ENCODE results near the gene RNF32. TPM values are rescaled to one million over a fixed set of nuclear protein-coding genes. Genes with fewer than 3 reads are reported as not detected.
A peak's percentile ranks its signal among the peaks of the same experiment; 100 is the strongest.

The RNF32 gene
- total RNA-seq, 1 experiment from 2014 or later: 0.61 TPM

- Mint-ChIP-seq H3K4me1 (peaks cover 16% of the 10 kb centered on the region), H3K36me3 (peaks cover 13% of the 10 kb centered on the region; the same call in 1 of the 2 replicates), H3K9me3 (no peaks in the 10 kb centered on the region), H3K27ac (peak overlapping the region; percentile 20; the same call in 1 of the 2 replicates), H3K4me3 (no peak overlapping the region), H3K27me3 (ENCODE audit: low read depth) (no peaks in the 10 kb centered on the region)
- TF ChIP-seq, protein P1, sequence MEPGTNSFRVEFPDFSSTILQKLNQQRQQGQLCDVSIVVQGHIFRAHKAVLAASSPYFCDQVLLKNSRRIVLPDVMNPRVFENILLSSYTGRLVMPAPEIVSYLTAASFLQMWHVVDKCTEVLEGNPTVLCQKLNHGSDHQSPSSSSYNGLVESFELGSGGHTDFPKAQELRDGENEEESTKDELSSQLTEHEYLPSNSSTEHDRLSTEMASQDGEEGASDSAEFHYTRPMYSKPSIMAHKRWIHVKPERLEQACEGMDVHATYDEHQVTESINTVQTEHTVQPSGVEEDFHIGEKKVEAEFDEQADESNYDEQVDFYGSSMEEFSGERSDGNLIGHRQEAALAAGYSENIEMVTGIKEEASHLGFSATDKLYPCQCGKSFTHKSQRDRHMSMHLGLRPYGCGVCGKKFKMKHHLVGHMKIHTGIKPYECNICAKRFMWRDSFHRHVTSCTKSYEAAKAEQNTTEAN (CRISPR knock-in tag; IDR thresholded peaks at IDR 0.05): no peak
- TF ChIP-seq STAT6 (CRISPR knock-in tag; conservative IDR thresholded peaks at IDR 0.05; ENCODE audit: low read depth): no peak
- TF ChIP-seq HMGXB4 (CRISPR knock-in tag; IDR thresholded peaks at IDR 0.05): no peak
- TF ChIP-seq HMGA2 (CRISPR knock-in tag; IDR thresholded peaks at IDR 0.05): no peak
- TF ChIP-seq, protein P2, sequence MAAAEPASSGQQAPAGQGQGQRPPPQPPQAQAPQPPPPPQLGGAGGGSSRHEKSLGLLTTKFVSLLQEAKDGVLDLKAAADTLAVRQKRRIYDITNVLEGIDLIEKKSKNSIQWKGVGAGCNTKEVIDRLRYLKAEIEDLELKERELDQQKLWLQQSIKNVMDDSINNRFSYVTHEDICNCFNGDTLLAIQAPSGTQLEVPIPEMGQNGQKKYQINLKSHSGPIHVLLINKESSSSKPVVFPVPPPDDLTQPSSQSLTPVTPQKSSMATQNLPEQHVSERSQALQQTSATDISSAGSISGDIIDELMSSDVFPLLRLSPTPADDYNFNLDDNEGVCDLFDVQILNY (CRISPR knock-in tag; IDR thresholded peaks at IDR 0.05): no peak
- TF ChIP-seq TP53 (CRISPR knock-in tag; IDR thresholded peaks at IDR 0.05): no peak
- no peak for TF ChIP-seq ZNF425 (CRISPR knock-in tag; conservative IDR thresholded peaks at IDR 0.05)
- TF ChIP-seq ATF1 (CRISPR knock-in tag; IDR thresholded peaks at IDR 0.05): no peak
- TF ChIP-seq GRHL2 (CRISPR knock-in tag; IDR thresholded peaks at IDR 0.05; ENCODE audit: insufficient replicate concordance, severe bottlenecking): no peak
- TF ChIP-seq, protein P3, sequence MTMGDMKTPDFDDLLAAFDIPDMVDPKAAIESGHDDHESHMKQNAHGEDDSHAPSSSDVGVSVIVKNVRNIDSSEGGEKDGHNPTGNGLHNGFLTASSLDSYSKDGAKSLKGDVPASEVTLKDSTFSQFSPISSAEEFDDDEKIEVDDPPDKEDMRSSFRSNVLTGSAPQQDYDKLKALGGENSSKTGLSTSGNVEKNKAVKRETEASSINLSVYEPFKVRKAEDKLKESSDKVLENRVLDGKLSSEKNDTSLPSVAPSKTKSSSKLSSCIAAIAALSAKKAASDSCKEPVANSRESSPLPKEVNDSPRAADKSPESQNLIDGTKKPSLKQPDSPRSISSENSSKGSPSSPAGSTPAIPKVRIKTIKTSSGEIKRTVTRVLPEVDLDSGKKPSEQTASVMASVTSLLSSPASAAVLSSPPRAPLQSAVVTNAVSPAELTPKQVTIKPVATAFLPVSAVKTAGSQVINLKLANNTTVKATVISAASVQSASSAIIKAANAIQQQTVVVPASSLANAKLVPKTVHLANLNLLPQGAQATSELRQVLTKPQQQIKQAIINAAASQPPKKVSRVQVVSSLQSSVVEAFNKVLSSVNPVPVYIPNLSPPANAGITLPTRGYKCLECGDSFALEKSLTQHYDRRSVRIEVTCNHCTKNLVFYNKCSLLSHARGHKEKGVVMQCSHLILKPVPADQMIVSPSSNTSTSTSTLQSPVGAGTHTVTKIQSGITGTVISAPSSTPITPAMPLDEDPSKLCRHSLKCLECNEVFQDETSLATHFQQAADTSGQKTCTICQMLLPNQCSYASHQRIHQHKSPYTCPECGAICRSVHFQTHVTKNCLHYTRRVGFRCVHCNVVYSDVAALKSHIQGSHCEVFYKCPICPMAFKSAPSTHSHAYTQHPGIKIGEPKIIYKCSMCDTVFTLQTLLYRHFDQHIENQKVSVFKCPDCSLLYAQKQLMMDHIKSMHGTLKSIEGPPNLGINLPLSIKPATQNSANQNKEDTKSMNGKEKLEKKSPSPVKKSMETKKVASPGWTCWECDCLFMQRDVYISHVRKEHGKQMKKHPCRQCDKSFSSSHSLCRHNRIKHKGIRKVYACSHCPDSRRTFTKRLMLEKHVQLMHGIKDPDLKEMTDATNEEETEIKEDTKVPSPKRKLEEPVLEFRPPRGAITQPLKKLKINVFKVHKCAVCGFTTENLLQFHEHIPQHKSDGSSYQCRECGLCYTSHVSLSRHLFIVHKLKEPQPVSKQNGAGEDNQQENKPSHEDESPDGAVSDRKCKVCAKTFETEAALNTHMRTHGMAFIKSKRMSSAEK (CRISPR knock-in tag; IDR thresholded peaks at IDR 0.05; ENCODE audit: borderline replicate concordance): no peak
- POLR2A ChIA-PET: no interaction called here
- no peak for ATAC-seq
- CTCF ChIA-PET: interaction anchor here (0.6 kb wide), 1 partner anchor 63 kb away, joined by 3 read pairs; no protein-coding TSS in a partner anchor
- no peak for DNase-seq (ENCODE audit: low spot score)
These were observed 36.9 kb downstream of the RNF32 start for GRCh38 chr7:156677374-156678054.

Measured in WTC11 (cell line).